ENCODE data around the gene PRR36.

Gene PRR36

DNA sequence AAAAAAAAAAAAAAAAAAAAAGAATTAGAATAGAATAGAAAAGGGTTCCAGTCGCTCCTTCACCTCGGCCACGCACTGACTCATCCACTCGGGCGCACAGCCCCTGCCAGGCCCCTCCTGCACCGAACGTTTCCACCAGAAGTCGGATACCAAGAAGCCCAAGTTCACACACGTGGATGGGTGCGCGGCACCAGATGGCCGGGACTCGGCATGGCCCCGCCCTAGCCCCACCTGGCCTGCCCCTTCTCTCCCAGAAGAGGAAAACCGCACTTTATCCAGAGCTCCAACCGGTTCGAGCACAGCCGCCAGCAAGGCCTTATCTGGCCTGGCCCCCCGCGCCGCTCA lies 5.9 kb downstream of the PRR36 start:
- no peak for DNase-seq
- no peaks in the 10 kb centered on the region for H3K36me3 ChIP-seq
- TF ChIP-seq, protein P1, sequence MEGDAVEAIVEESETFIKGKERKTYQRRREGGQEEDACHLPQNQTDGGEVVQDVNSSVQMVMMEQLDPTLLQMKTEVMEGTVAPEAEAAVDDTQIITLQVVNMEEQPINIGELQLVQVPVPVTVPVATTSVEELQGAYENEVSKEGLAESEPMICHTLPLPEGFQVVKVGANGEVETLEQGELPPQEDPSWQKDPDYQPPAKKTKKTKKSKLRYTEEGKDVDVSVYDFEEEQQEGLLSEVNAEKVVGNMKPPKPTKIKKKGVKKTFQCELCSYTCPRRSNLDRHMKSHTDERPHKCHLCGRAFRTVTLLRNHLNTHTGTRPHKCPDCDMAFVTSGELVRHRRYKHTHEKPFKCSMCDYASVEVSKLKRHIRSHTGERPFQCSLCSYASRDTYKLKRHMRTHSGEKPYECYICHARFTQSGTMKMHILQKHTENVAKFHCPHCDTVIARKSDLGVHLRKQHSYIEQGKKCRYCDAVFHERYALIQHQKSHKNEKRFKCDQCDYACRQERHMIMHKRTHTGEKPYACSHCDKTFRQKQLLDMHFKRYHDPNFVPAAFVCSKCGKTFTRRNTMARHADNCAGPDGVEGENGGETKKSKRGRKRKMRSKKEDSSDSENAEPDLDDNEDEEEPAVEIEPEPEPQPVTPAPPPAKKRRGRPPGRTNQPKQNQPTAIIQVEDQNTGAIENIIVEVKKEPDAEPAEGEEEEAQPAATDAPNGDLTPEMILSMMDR (IDR thresholded peaks at IDR 0.05; ENCODE audit: low read depth, low read length): no peak
- peaks cover 3% of the 10 kb centered on the region; the same call in 1 of the 2 replicates for H3K4me1 ChIP-seq
- no peaks in the 10 kb centered on the region; the same call in 1 of the 2 replicates for H3K27me3 ChIP-seq
- H3K4me3 ChIP-seq (ENCODE audit: low read depth, low read length): no peak overlapping the region
- no peaks in the 10 kb centered on the region for H3K9me3 ChIP-seq

DNA sequence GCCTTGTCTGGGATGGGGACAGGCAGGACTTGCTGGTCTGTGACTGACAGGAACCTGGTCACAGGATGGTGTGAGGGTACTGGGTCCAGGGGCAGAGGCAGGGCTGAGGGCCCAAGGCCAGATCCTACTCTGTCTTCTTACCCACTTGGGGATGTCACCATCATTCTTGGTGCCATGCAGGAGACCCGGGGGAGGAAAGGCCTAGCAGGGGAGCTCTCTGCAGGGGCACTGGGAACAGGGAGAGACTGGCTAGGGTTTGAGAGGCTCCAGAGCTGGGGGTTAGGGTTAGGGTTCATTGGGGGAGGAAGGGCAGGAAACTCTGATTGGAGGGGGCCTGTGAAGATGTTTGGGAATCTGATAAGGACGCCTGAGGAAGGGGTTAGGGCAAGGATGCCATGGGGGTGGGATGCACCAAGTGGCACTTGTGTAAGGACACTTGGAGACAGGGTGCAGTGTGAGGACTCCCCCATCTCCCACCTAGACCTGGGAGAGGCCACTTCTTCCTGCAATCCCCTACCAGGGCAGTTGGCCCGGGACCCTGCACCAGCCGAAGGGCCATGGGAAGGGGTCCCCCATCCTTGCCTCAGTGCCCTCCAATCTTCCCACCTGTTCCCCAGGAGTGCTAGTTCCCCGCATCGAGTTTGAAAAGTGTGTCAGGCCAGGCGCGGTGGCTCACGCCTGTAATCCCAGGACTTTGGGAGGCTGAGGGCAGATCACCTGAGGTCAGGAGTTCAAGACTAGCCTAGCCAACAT lies 6.9 kb downstream of the PRR36 start:
- no peaks in the 10 kb centered on the region for H3K9me3 ChIP-seq
- no peak for DNase-seq
- H3K27me3 ChIP-seq: no peaks in the 10 kb centered on the region
- TF ChIP-seq, protein P1 (IDR thresholded peaks at IDR 0.05; ENCODE audit: low read depth, low read length): no peak
- H3K36me3 ChIP-seq: no peaks in the 10 kb centered on the region
- H3K4me1 ChIP-seq: peaks cover 3% of the 10 kb centered on the region
- H3K4me3 ChIP-seq (ENCODE audit: low read depth, low read length): no peak overlapping the region

DNA sequence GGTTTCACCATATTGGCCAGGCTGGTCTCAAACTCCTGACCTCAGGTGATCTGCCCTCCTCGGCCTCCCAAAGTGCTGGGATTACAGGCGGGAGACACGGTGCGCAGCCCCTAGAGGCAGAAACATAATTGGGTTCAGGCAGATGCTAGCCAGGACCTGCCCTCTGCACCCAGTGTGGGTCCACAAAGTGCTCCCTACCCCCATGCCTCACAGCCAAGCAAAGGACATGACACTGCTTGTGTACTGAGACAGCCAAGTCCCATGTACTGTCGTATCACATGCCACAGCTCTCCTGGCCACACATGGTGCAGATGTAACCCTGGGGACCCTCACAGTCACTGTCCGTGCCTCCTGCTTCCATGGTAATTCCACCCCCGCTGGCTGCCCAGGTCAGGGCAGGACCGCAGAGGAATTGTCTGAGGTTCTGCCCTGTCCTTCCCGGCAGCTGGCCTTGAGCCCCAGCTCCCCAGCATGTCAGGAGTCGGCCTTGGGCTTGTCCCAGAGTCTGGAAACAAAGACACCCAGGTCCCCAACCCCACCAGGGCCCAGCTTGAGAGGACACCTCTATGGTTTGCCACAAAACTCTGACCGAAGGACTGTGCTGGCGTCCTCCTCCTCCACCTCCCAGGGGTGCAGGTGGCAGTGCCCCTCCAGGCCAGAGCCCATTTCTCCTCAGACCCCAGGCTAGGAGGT lies 7.6 kb downstream of the PRR36 start:
- H3K27me3 ChIP-seq: no peaks in the 10 kb centered on the region
- no peaks in the 10 kb centered on the region for H3K36me3 ChIP-seq
- DNase-seq: no peak
- H3K9me3 ChIP-seq: no peaks in the 10 kb centered on the region
- no peak overlapping the region for H3K4me3 ChIP-seq (ENCODE audit: low read depth, low read length)
- TF ChIP-seq, protein P1 (IDR thresholded peaks at IDR 0.05; ENCODE audit: low read depth, low read length): no peak
- H3K4me1 ChIP-seq: peaks cover 10% of the 10 kb centered on the region

DNA sequence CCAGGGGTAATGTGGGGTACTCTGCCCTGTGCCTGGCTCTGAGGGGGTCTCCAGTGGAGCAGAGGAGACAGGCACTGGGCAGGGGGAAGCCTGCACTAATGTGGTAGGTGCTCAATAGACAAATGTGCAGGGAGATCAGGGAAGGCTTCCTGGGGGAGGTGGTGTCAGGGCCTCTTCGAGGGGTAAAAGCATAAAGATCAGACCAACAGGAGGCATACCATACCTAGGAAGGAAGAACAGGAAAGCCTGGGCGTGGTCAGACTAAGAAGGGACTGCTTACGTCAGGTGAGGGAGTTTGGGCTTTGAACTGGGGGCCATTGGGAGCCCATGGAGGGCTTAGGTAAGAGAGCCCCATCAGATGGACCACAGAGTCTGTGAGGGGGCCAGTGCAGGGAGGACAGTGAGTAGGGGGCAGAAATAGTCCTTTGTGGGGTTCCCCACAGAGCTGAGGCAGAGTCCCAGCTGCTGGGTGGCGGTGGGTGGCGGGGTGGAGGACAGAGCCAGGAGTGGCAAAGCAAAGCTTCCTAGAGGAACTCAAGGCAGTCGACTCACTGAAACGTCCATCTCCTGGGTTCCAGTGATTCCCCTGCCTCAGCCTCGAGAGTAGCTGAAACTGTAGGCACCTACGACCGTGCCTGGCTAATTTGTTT lies 8.8 kb downstream of the PRR36 start:
- Histone ChIP-seq H3K4me3 (ENCODE audit: low read depth, low read length) (no peak overlapping the region), H3K27me3 (no peaks in the 10 kb centered on the region), H3K36me3 (no peaks in the 10 kb centered on the region), H3K4me1 (peaks cover 7% of the 10 kb centered on the region; the same call in 1 of the 2 replicates), H3K9me3 (no peaks in the 10 kb centered on the region)
- TF ChIP-seq, protein P1 (IDR thresholded peaks at IDR 0.05; ENCODE audit: low read depth, low read length): no peak
- DNase-seq: no peak

DNA sequence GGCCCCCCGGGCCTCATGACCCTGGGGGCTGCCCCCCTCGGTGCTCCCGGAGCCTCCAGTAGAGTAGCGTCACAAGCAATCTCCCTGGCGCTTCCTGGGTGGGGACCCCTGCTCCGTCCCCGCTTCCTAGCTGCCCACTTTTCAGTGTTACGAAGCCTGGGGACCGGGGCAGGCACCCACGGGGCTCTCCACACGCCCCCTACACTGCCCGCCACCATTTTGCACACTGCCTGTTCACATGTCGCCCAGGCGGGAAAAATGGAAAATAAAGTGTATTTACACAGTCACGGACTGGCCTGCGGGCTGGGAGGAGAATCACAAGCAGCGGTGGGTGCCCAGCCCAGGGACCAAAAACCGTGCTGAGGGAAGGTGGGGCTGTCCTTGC lies 9.5 kb downstream of the PRR36 start:
- H3K27me3 ChIP-seq: no peaks in the 10 kb centered on the region
- H3K4me3 ChIP-seq (ENCODE audit: low read depth, low read length): no peak overlapping the region
- H3K4me1 ChIP-seq: peaks cover 7% of the 10 kb centered on the region; the same call in 1 of the 2 replicates
- no peaks in the 10 kb centered on the region for H3K36me3 ChIP-seq
- TF ChIP-seq, protein P1 (IDR thresholded peaks at IDR 0.05; ENCODE audit: low read depth, low read length): no peak
- no peak for DNase-seq
- H3K9me3 ChIP-seq: no peaks in the 10 kb centered on the region

Data from BE2C (cell line).